Lung (tissue), 12 donors: Measurements from ENCODE around the gene WDR64. TPM values are rescaled to one million over a fixed set of nuclear protein-coding genes. Genes with fewer than 3 reads are reported as not detected.

Experiments used
- ATAC-seq: fragments of 200-7000 bp; cut with Tn5 transposase; one replicate; pipeline ENCODE4 v1.9.1; 2020; ENCODE audit warnings: moderate number of reproducible peaks; ENCODE audit not compliant: insufficient read depth, low FRiP score
- DNase-seq, 3 donors: peaks; one replicate each; pipeline ENCODE4 v3.0.0-alpha.2; 2013 to 2017
- H3K27ac ChIP-seq, 2 donors: one replicate each; pipeline ENCODE4 v1.5.1; 2013; ENCODE audit warnings: mild to moderate bottlenecking in 2 of 2, moderate library complexity in 2 of 2, control low read depth in 1 of 2, inconsistent platforms in 1 of 2, low read depth in 1 of 2, low read length in 1 of 2
- H3K27me3 ChIP-seq, 3 donors: one replicate each; pipeline ENCODE4 v1.5.1; 2013; ENCODE audit warnings: low read length in 2 of 3; ENCODE audit not compliant: control insufficient read depth in 3 of 3, insufficient read depth in 3 of 3
- H3K36me3 ChIP-seq, 4 donors: one replicate each; pipeline ENCODE4 v1.5.1; 2013; ENCODE audit warnings: low read length in 4 of 4, mild to moderate bottlenecking in 1 of 4, moderate library complexity in 1 of 4; ENCODE audit not compliant: control insufficient read depth in 4 of 4, insufficient read depth in 4 of 4
- H3K4me1 ChIP-seq, 5 donors: one replicate each; pipeline ENCODE4 v1.5.1; 2013; ENCODE audit warnings: low read length in 5 of 5, mild to moderate bottlenecking in 2 of 5, moderate library complexity in 1 of 5; ENCODE audit not compliant: control insufficient read depth in 5 of 5, insufficient read depth in 5 of 5
- H3K4me3 ChIP-seq: one replicate; pipeline ENCODE4 v1.5.1; 2013; ENCODE audit warnings: mild to moderate bottlenecking, control low read depth, moderate library complexity
- H3K9ac ChIP-seq, 2 donors: one replicate each; pipeline ENCODE4 v1.5.1; 2013; ENCODE audit warnings: low read length in 2 of 2, control low read depth in 1 of 2; ENCODE audit not compliant: insufficient read depth in 1 of 2
- H3K9me3 ChIP-seq, 4 donors: one replicate each; pipeline ENCODE4 v1.5.1; 2013; ENCODE audit warnings: low read length in 3 of 4, mild to moderate bottlenecking in 1 of 4, moderate library complexity in 1 of 4; ENCODE audit not compliant: control insufficient read depth in 4 of 4, insufficient read depth in 3 of 4
- CTCF ChIP-seq: IDR thresholded peaks from 2 replicates; pipeline ENCODE4 v1.5.1; 2012; ENCODE audit warnings: mild to moderate bottlenecking; ENCODE audit errors: control extremely low read depth, extremely low read depth
- WGBS, 2 donors: extraction: QIAGEN DNeasy Blood & Tissue Kit; methylation state at CpG; one replicate each; pipeline ENCODE4 v1.1.7; 2013; 5-methylcytosine and 5-hydroxymethylcytosine counted together
- polyA plus RNA-seq, 2 donors: library from polyadenylated mRNA; stranded (reverse); fragments of 200-250 nt; gene quantifications; one replicate each; pipeline ENCODE4 v1.2.1, GENCODE V29; 2013
- total RNA-seq, 2 donors: library from RNA; depleted of rRNA in 1 of 2; stranded (reverse); fragments of >200 nt in 1 of 2; gene quantifications; one replicate each; pipeline ENCODE4 v1.2.1, GENCODE V29; 2014 to 2021
- donor health status: control.
- donor health status: control.
- donor health status: Bipolar disorder and iron deficiency.
- donor health status: healthy.
- donor health status: DM: yes; HTN: yes; CAD: no.

Gene WDR64
- total and polyA plus RNA-seq, 4 donors = not detected

GRCh38 chr1:241714321-241715218, 62.5 kb downstream of the WDR64 start:
- H3K4me1 ChIP-seq = no peaks in the 10 kb centered on the region
- peaks cover 0 to 30% (median 4%) of the 10 kb centered on the region in 3 donors for H3K27me3 ChIP-seq
- H3K4me3 ChIP-seq = no peak overlapping the region
- no peak for TF ChIP-seq CTCF
- no peak for ATAC-seq
- no peak for DNase-seq
- 74 to 86% methylated on average over 2 of the region's 2 CpGs for WGBS, 2 donors
- H3K9me3 ChIP-seq = no peaks in the 10 kb centered on the region
- H3K36me3 ChIP-seq = no peaks in the 10 kb centered on the region
- H3K9ac ChIP-seq = no peak overlapping the region
- H3K27ac ChIP-seq = no peak overlapping the region

GRCh38 chr1:241715435-241715834, 63.4 kb downstream of the WDR64 start:
- H3K9me3 ChIP-seq = no peaks in the 10 kb centered on the region
- no peak for TF ChIP-seq CTCF
- H3K4me1 ChIP-seq = no peaks in the 10 kb centered on the region
- 77 to 85% methylated on average over 3 of the region's 3 CpGs for WGBS, 2 donors
- peaks cover 0 to 34% (median 4%) of the 10 kb centered on the region in 3 donors for H3K27me3 ChIP-seq
- H3K9ac ChIP-seq = no peak overlapping the region
- DNase-seq (no peak), ATAC-seq (no peak)
- H3K4me3 ChIP-seq = no peak overlapping the region
- H3K36me3 ChIP-seq = no peaks in the 10 kb centered on the region
- no peak overlapping the region for H3K27ac ChIP-seq

GRCh38 chr1:241715956-241716355, 63.9 kb downstream of the WDR64 start:
- H3K4me1 ChIP-seq = no peaks in the 10 kb centered on the region
- no peaks in the 10 kb centered on the region for H3K9me3 ChIP-seq
- no peak overlapping the region for H3K4me3 ChIP-seq
- ATAC-seq (no peak), DNase-seq (no peak)
- no peak overlapping the region for H3K27ac ChIP-seq
- H3K9ac ChIP-seq = no peak overlapping the region
- H3K27me3 ChIP-seq = peaks cover 0 to 34% (median 4%) of the 10 kb centered on the region in 3 donors
- no peaks in the 10 kb centered on the region for H3K36me3 ChIP-seq
- no peak for TF ChIP-seq CTCF
- WGBS, 2 donors = 91 to 92% methylated on average over 4 of the region's 4 CpGs
